ENCODE results near the gene ADD3. TPM values are rescaled to one million over a fixed set of nuclear protein-coding genes. Genes with fewer than 3 reads are reported as not detected.

The ADD3 gene
- total RNA-seq, 6 experiments from 2014 or later, result 11.7 to 71.3 (median 16.2) TPM

- ATAC-seq, result no peak
- intact Hi-C loops (cut with DNase I), result no loop called here
Observed at GRCh38 chr10:110033701-110034235, 26.0 kb downstream of the ADD3 start.

GRCh38 chr10:110034596-110034995 lies 26.8 kb downstream of the ADD3 start:
- WGBS (ENCODE audit: insufficient coverage, low coverage, low lambda C conversion rate, missing lambda C conversion rate), result 69% methylated on average over 2 of the region's 2 CpGs
- no peaks in the 10 kb centered on the region for H3K36me3 ChIP-seq
- H3K27me3 ChIP-seq, result no peaks in the 10 kb centered on the region
- no peaks in the 10 kb centered on the region for H3K9me3 ChIP-seq
- H3K4me1 ChIP-seq, result peaks cover 0 to 13% (median 0%) of the 10 kb centered on the region in 4 donors
- H3K4me3 ChIP-seq, result no peak overlapping the region
- intact Hi-C loops (cut with DNase I), result no loop called here
- DNase-seq (no peak), ATAC-seq (no peak)
- TF ChIP-seq CTCF (IDR thresholded peaks at IDR 0.05) (no peak), POLR2A (IDR thresholded peaks at IDR 0.05) (no peak)
- H3K27ac ChIP-seq, result no peak overlapping the region

More at GRCh38 chr10:110033701-110034235, 26.0 kb downstream of the ADD3 start:
- no peak for DNase-seq
- Histone ChIP-seq H3K4me1 (peaks cover 0 to 13% (median 0%) of the 10 kb centered on the region in 4 donors), H3K27me3 (no peaks in the 10 kb centered on the region), H3K27ac (no peak overlapping the region), H3K9me3 (no peaks in the 10 kb centered on the region), H3K36me3 (no peaks in the 10 kb centered on the region), H3K4me3 (no peak overlapping the region)
- no peak for TF ChIP-seq CTCF (IDR thresholded peaks at IDR 0.05)
- no peak for TF ChIP-seq POLR2A (IDR thresholded peaks at IDR 0.05)
- WGBS (ENCODE audit: insufficient coverage, low coverage, low lambda C conversion rate, missing lambda C conversion rate), result 20% methylated on average over 2 of the region's 2 CpGs

- intact Hi-C loops (cut with DNase I), result no loop called here
- 89% methylated on average over 6 of the region's 9 CpGs for WGBS (ENCODE audit: insufficient coverage, low coverage, low lambda C conversion rate, missing lambda C conversion rate)
- Histone ChIP-seq H3K9me3 (no peaks in the 10 kb centered on the region), H3K27me3 (no peaks in the 10 kb centered on the region), H3K4me1 (peaks cover 0 to 13% (median 0%) of the 10 kb centered on the region in 4 donors), H3K4me3 (no peak overlapping the region), H3K36me3 (no peaks in the 10 kb centered on the region), H3K27ac (no peak overlapping the region)
- no peak for TF ChIP-seq POLR2A (IDR thresholded peaks at IDR 0.05)
- no peak for TF ChIP-seq CTCF (IDR thresholded peaks at IDR 0.05)
- ATAC-seq, result no peak
- DNase-seq, result no peak
Observed at GRCh38 chr10:110035070-110035921, 27.5 kb downstream of the ADD3 start.

- DNase-seq (no peak), ATAC-seq (no peak)
- Histone ChIP-seq H3K27me3 (no peaks in the 10 kb centered on the region), H3K4me1 (peaks cover 0 to 13% (median 0%) of the 10 kb centered on the region in 4 donors), H3K36me3 (no peaks in the 10 kb centered on the region), H3K9me3 (no peaks in the 10 kb centered on the region), H3K27ac (no peak overlapping the region), H3K4me3 (no peak overlapping the region)
- intact Hi-C loops (cut with DNase I), result no loop called here
- TF ChIP-seq POLR2A (IDR thresholded peaks at IDR 0.05), result no peak
- no peak for TF ChIP-seq CTCF (IDR thresholded peaks at IDR 0.05)
- 85% methylated on average over 3 of the region's 3 CpGs for WGBS (ENCODE audit: insufficient coverage, low coverage, low lambda C conversion rate, missing lambda C conversion rate)
Observed at GRCh38 chr10:110036640-110037039, 28.9 kb downstream of the ADD3 start.

Measured in right lobe of liver (tissue), 6 donors.